GM12878 (cell line): ENCODE data around the gene DOK7. TPM values are rescaled to one million over a fixed set of nuclear protein-coding genes. Genes with fewer than 3 reads are reported as not detected.

Experiments
- ATAC-seq: fragments of 200-7000 bp; cut with Tn5 transposase; 3 replicates; pipeline ENCODE4 v1.9.1; 2020; ENCODE audit warnings: mild to moderate bottlenecking, moderate library complexity
- BruUV-seq: library from RNA; stranded (reverse); fragments of 400-500 nt; replicated peaks from 2 replicates; lab custom pipeline; 2021; lab: Mats Ljungman, UMichigan
- CTCF ChIA-PET: fragments of 300-600 bp; sonication (Branson Sonifier 250); formaldehyde crosslinking; extraction: SDS; loops from one replicate; lab custom pipeline; 2021; ENCODE audit warnings: inconsistent platforms; lab: Yijun Ruan, JAX
- POLR2A ChIA-PET: fragments of 350-600 bp; formaldehyde crosslinking; extraction: SDS; loops from one replicate; lab custom pipeline; 2021; ENCODE audit warnings: inconsistent platforms; lab: Charles Lee
- RAD21 ChIA-PET: fragments of 300-600 bp; sonication (Branson Sonifier 250); formaldehyde crosslinking; loops from one replicate; lab custom pipeline; 2023; ENCODE audit warnings: antibody characterized with exemption; ENCODE audit not compliant: unreplicated experiment; lab: Charles Lee
- SMC1A ChIA-PET: fragments of 300-600 bp; sonication (Branson Sonifier 250); formaldehyde crosslinking; loops from one replicate; lab custom pipeline; 2023; ENCODE audit not compliant: unreplicated experiment, uncharacterized antibody; lab: Charles Lee
- DNase-seq: peaks from one replicate; pipeline ENCODE4 v3.0.0-alpha.2; 2011; ENCODE audit warnings: low read depth, low spot score
- FAIRE-seq: peaks from 3 replicates; lab custom pipeline; 2011; peaks lifted over from hg19 to GRCh38; lab: Jason Lieb, UNC
- H2AFZ ChIP-seq: 2 replicates; pipeline ENCODE4 v1.6.0; 2011; ENCODE audit warnings: low read depth, low read length, control low read depth; ENCODE audit not compliant: control insufficient read depth
- H3K27ac ChIP-seq: 2 replicates; pipeline ENCODE4 v1.5.1; 2011; ENCODE audit warnings: control low read depth; ENCODE audit not compliant: control insufficient read depth, insufficient read depth
- H3K27me3 ChIP-seq, 2 experiments: replicated peaks in 1 of 2; 2 replicates each; pipeline versions ENCODE4 v1.6.0 to v1.6.1; 2011; ENCODE audit warnings: low read length in 1 of 2; ENCODE audit not compliant: control insufficient read depth in 2 of 2, insufficient read depth in 2 of 2
- H3K36me3 ChIP-seq, 2 experiments: 2 replicates each; pipeline ENCODE4 v1.5.1; 2011; ENCODE audit warnings: low read length in 1 of 2; ENCODE audit not compliant: control insufficient read depth in 2 of 2, insufficient read depth in 2 of 2
- H3K4me1 ChIP-seq: 2 replicates; pipeline ENCODE4 v1.6.1; 2011; ENCODE audit warnings: mild to moderate bottlenecking, low read length, moderate library complexity, mixed read lengths; ENCODE audit not compliant: control insufficient read depth, insufficient read depth
- H3K4me2 ChIP-seq: 2 replicates; pipeline ENCODE4 v1.6.0; 2011; ENCODE audit warnings: control low read depth; ENCODE audit not compliant: control insufficient read depth, insufficient read depth
- H3K4me3 ChIP-seq: fragments of 200-600 bp; sonication (generic); 2 replicates; pipeline ENCODE4 v1.5.1; 2016
- H3K79me2 ChIP-seq: 2 replicates; pipeline ENCODE4 v1.6.0; 2011; ENCODE audit warnings: low read length; ENCODE audit not compliant: control insufficient read depth, insufficient read depth
- H3K9ac ChIP-seq: 2 replicates; pipeline ENCODE4 v1.8.0; 2011; ENCODE audit warnings: low read length, control low read depth, mixed read lengths; ENCODE audit not compliant: control insufficient read depth, insufficient read depth
- H3K9me3 ChIP-seq: replicated peaks from 3 replicates; pipeline ENCODE4 v1.5.1; 2011; ENCODE audit warnings: mild to moderate bottlenecking, low read length; ENCODE audit not compliant: control insufficient read depth, insufficient read depth
- H4K20me1 ChIP-seq: 2 replicates; pipeline ENCODE4 v1.6.0; 2011; ENCODE audit not compliant: control insufficient read depth, insufficient read depth
- BACH1 ChIP-seq: fragments of 450-650 bp; IDR thresholded peaks from 2 replicates; pipeline ENCODE4 v1.6.1; 2017; ENCODE audit warnings: mild to moderate bottlenecking, borderline replicate concordance
- CHD1 ChIP-seq: IDR thresholded peaks from 2 replicates; pipeline ENCODE4 v1.6.1; 2012; ENCODE audit warnings: low read depth, low read length, improper control_type of control experiment
- EGR1 ChIP-seq, 2 experiments: IDR thresholded peaks; 1 replicate in 1 of 2; 2 replicates in 1 of 2; pipeline ENCODE4 v1.6.1; 2011 to 2012; ENCODE audit warnings: low read depth in 2 of 2, low read length in 2 of 2, borderline replicate concordance in 1 of 2, mild to moderate bottlenecking in 1 of 2, moderate library complexity in 1 of 2
- EZH2 ChIP-seq: IDR thresholded peaks from 2 replicates; pipeline ENCODE4 v1.6.1; 2012; ENCODE audit warnings: low read depth, mild to moderate bottlenecking, control low read depth, inconsistent platforms, low read length, borderline replicate concordance; ENCODE audit not compliant: control insufficient read depth
- GABPA ChIP-seq: IDR thresholded peaks from 2 replicates; pipeline ENCODE4 v1.6.1; 2014; ENCODE audit warnings: antibody characterized with exemption, low read depth, mild to moderate bottlenecking, inconsistent platforms
- IRF4 ChIP-seq: IDR thresholded peaks from 2 replicates; pipeline ENCODE4 v1.6.1; 2011; ENCODE audit warnings: low read depth, low read length
- JUND ChIP-seq: IDR thresholded peaks from 2 replicates; pipeline ENCODE4 v1.6.1; 2012; ENCODE audit warnings: low read depth, mild to moderate bottlenecking, low read length, improper control_type of control experiment, moderate library complexity
- MYC ChIP-seq: IDR thresholded peaks from 2 replicates; pipeline ENCODE4 v1.6.1; 2011; ENCODE audit warnings: mild to moderate bottlenecking, low read length, moderate library complexity, inconsistent platforms; ENCODE audit not compliant: insufficient read depth, insufficient replicate concordance, insufficient read length, severe bottlenecking
- RB1 ChIP-seq: fragments of 450-650 bp; formaldehyde crosslinking; IDR thresholded peaks from 2 replicates; pipeline ENCODE4 v1.6.1; 2017; ENCODE audit warnings: mild to moderate bottlenecking, borderline replicate concordance
- WGBS: methylation state at CpG from one replicate; pipeline ENCODE4 v1.1.6; 2016; ENCODE audit warnings: low lambda C conversion rate; ENCODE audit not compliant: insufficient replicate concordance, insufficient coverage; ENCODE audit errors: missing lambda C conversion rate; 5-methylcytosine and 5-hydroxymethylcytosine counted together
- in situ Hi-C: fragments of 300-500 bp; cut with MboI; formaldehyde crosslinking; loops from 9 replicates; pipeline ENCODE4 v1.14.3; 2018; ENCODE audit warnings: mixed read lengths
- intact Hi-C: fragments of 100-400 bp; cut with micrococcal nuclease; formaldehyde crosslinking; loops from one replicate; pipeline ENCODE4 v1.14.2; 2022; ENCODE audit not compliant: unreplicated experiment
- polyA plus RNA-seq, 11 experiments: library from polyadenylated mRNA; depleted of rRNA in 4 of 11; unstranded in 6 of 11; stranded (reverse) in 5 of 11; fragments of >200 nt; fragmentation: Nextera tagmentation in 4 of 11; fragmentation: Illumina TruSeq in 1 of 11; extraction: Ambion mirVana in 4 of 11; extraction: Trizol in 1 of 11; gene quantifications; 1 replicate in 1 of 11; 2 replicates in 10 of 11; pipeline versions ENCODE4 v1.2.1 to v1.2.3, GENCODE V29; 2011 to 2016; ENCODE audit warnings: inconsistent platforms in 2 of 11, missing spikeins in 2 of 11, low read depth in 1 of 11
- total RNA-seq, 4 experiments: library from RNA; depleted of rRNA in 3 of 4; stranded (reverse); fragments of >200 nt in 3 of 4; fragmentation: Illumina TruSeq in 1 of 4; extraction: Trizol in 1 of 4; gene quantifications; 2 replicates each; pipeline versions ENCODE4 v1.2.1 to v1.2.3, GENCODE V29; 2013 to 2021
- TF ChIP-seq, protein P1 (sequence below): fragments of 150-350 bp; IDR thresholded peaks from 2 replicates; pipeline ENCODE4 v1.6.1; 2014; ENCODE audit warnings: mild to moderate bottlenecking, low read depth, low read length

DOK7 gene
- total and polyA plus RNA-seq, 10 of the 15 experiments (the other 5 are each of a cell fraction or from before 2014, with no cell fraction given) = 0.04 to 0.46 (median 0.18) TPM; not detected in 4

DNA sequence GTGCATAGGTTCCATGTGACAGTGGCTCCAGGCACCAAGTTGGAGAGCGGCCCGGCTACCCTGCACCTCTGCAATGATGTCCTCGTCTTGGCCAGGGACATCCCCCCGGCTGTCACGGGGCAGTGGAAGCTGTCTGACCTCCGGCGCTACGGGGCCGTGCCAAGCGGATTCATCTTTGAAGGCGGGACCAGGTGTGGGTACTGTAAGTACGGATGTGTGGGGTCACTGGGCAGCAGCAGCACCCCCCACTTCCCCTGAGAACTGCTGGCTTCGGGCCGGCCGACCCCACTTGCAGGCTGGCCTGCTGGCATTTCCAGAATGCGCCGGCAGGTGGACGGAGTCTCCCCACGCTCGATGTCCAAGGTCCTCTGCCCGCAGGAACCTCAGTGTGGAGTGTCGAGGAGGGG, 13.2 kb downstream of the DOK7 start:
- H3K27ac ChIP-seq = no peak overlapping the region
- H3K4me1 ChIP-seq = no peaks in the 10 kb centered on the region
- ChIA-PET CTCF (no interaction called here), POLR2A (no interaction called here), SMC1A (no interaction called here), RAD21 (no interaction called here)
- no peak overlapping the region for H3K4me3 ChIP-seq
- H3K4me2 ChIP-seq = no peak overlapping the region
- no peak overlapping the region for H3K9ac ChIP-seq
- in situ Hi-C loops = no loop called here
- no peaks in the 10 kb centered on the region for H3K9me3 ChIP-seq
- H3K36me3 ChIP-seq = no peaks in the 10 kb centered on the region
- no peaks in the 10 kb centered on the region for H3K79me2 ChIP-seq
- H2AFZ ChIP-seq = no peak overlapping the region
- no peak for TF ChIP-seq IRF4
- no peak for TF ChIP-seq MYC
- TF ChIP-seq RB1 = no peak
- no peak for TF ChIP-seq CHD1
- TF ChIP-seq EZH2 = no peak
- TF ChIP-seq JUND = no peak
- TF ChIP-seq GABPA = no peak
- no peak for TF ChIP-seq BACH1
- no peak for TF ChIP-seq EGR1 (IDR thresholded peaks at IDR 0.05; ENCODE audit: borderline replicate concordance in 1 of 2, low read depth in 2 of 2, low read length in 2 of 2)
- TF ChIP-seq, protein P1, sequence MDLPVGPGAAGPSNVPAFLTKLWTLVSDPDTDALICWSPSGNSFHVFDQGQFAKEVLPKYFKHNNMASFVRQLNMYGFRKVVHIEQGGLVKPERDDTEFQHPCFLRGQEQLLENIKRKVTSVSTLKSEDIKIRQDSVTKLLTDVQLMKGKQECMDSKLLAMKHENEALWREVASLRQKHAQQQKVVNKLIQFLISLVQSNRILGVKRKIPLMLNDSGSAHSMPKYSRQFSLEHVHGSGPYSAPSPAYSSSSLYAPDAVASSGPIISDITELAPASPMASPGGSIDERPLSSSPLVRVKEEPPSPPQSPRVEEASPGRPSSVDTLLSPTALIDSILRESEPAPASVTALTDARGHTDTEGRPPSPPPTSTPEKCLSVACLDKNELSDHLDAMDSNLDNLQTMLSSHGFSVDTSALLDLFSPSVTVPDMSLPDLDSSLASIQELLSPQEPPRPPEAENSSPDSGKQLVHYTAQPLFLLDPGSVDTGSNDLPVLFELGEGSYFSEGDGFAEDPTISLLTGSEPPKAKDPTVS = no peak
- ATAC-seq (no peak), FAIRE-seq (no peak), DNase-seq (no peak)
- intact Hi-C loops = no loop called here
- H4K20me1 ChIP-seq = no peaks in the 10 kb centered on the region
- BruUV-seq = no TSS peak
- no peaks in the 10 kb centered on the region; a peak in 2 of 4 replicates for H3K27me3 ChIP-seq
- WGBS = 63% methylated on average over 18 of the region's 22 CpGs
